ENCODE data around the gene HABP4. TPM values are rescaled to one million over a fixed set of nuclear protein-coding genes. Genes with fewer than 3 reads are reported as not detected.
A peak's percentile ranks its signal among the peaks of the same experiment; 100 is the strongest.

The HABP4 gene
- polyA plus RNA-seq, 1 experiment: 9.2 TPM

DNA sequence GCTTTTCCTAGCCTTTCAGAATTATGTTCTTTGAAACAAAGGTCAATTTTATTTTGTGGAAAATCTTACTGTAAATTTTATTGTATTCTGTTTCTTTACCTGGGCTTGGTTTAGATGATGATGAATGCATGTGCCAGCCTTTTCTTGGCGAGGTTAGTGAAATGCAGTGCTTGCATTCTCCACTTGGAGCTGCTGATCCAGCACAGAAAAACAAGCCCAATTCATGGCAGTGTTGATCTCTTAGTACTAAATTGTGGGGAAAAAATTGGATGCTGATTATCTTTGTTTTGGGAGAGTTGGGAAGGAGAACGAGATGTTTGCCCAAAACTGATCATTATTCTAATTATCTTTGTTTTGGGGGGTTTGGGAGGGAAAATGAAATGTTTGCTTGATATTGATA, 3.7 kb downstream of the HABP4 start:
- no peak for DNase-seq (ENCODE audit: low read depth)
- ChIA-PET POLR2A (interaction anchor here (0.7 kb wide), 1 partner anchor 28 kb away, joined by 18 read pairs; no protein-coding TSS in a partner anchor), CTCF (interaction anchor here (0.6 to 1.7 kb wide), 3 partner anchors 13 to 214 kb away, joined by 3 to 8 read pairs (median 3); no protein-coding TSS in a partner anchor)
- Histone ChIP-seq H3K4me3 (ENCODE audit: low read depth, low read length) (no peak overlapping the region), H3K36me3 (ENCODE audit: control insufficient read depth, insufficient read depth, low read length) (no peaks in the 10 kb centered on the region), H3K27me3 (ENCODE audit: control insufficient read depth, insufficient read depth, low read length) (no peaks in the 10 kb centered on the region)
- TF ChIP-seq, protein P1, sequence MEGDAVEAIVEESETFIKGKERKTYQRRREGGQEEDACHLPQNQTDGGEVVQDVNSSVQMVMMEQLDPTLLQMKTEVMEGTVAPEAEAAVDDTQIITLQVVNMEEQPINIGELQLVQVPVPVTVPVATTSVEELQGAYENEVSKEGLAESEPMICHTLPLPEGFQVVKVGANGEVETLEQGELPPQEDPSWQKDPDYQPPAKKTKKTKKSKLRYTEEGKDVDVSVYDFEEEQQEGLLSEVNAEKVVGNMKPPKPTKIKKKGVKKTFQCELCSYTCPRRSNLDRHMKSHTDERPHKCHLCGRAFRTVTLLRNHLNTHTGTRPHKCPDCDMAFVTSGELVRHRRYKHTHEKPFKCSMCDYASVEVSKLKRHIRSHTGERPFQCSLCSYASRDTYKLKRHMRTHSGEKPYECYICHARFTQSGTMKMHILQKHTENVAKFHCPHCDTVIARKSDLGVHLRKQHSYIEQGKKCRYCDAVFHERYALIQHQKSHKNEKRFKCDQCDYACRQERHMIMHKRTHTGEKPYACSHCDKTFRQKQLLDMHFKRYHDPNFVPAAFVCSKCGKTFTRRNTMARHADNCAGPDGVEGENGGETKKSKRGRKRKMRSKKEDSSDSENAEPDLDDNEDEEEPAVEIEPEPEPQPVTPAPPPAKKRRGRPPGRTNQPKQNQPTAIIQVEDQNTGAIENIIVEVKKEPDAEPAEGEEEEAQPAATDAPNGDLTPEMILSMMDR (IDR thresholded peaks at IDR 0.05; ENCODE audit: insufficient read depth, low read depth, low read length): peak; percentile 77

DNA sequence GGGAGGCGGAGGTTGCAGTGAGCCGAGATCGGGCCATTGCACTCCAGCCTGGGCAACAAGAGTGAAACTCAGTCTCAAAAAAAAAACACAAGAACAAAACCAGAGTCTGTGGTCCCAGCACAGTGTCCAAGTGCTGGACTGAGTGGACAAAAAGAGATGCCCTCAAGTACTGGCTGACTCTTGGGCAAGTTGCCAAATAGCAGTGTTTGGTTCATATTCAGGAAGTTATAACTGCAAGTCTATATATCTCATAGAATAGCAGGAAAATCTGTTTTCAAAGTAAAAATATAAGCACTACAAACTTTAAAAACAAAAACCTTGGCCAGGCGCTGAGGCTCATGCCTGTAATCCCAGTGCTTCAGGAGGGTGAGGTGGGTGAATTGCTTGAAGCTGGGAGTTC, 7.3 kb downstream of the HABP4 start:
- Histone ChIP-seq H3K27me3 (ENCODE audit: control insufficient read depth, insufficient read depth, low read length) (no peaks in the 10 kb centered on the region), H3K4me3 (ENCODE audit: low read depth, low read length) (no peak overlapping the region), H3K36me3 (ENCODE audit: control insufficient read depth, insufficient read depth, low read length) (no peaks in the 10 kb centered on the region)
- POLR2A ChIA-PET: no interaction called here
- TF ChIP-seq, protein P1 (IDR thresholded peaks at IDR 0.05; ENCODE audit: insufficient read depth, low read depth, low read length): no peak
- CTCF ChIA-PET: no interaction called here
- no peak for DNase-seq (ENCODE audit: low read depth)

DNA sequence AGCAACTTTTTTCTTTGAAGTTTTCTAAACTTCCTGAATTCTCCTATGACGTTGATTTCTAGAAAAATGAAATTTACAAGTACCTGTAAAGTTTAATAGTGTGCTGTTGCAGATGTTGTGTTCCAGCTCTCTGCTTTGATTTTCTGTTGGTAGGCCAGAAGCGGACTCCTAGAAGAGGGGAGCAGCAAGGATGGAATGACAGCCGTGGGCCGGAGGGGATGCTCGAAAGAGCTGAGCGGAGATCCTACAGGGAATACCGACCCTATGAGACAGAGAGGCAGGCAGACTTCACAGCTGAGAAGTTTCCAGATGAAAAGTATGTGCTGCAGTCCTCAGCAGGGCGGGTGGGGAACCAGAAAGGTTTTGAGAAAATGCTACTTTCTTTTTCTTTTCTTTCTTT, 8.3 kb downstream of the HABP4 start:
- POLR2A ChIA-PET: no interaction called here
- CTCF ChIA-PET: interaction anchor here (1.0 kb wide), 1 partner anchor 109 kb away, joined by 4 read pairs; no protein-coding TSS in a partner anchor
- DNase-seq (ENCODE audit: low read depth): no peak
- no peaks in the 10 kb centered on the region for H3K36me3 ChIP-seq (ENCODE audit: control insufficient read depth, insufficient read depth, low read length)
- TF ChIP-seq, protein P1 (IDR thresholded peaks at IDR 0.05; ENCODE audit: insufficient read depth, low read depth, low read length): no peak
- no peak overlapping the region for H3K4me3 ChIP-seq (ENCODE audit: low read depth, low read length)
- H3K27me3 ChIP-seq (ENCODE audit: control insufficient read depth, insufficient read depth, low read length): no peaks in the 10 kb centered on the region

DNA sequence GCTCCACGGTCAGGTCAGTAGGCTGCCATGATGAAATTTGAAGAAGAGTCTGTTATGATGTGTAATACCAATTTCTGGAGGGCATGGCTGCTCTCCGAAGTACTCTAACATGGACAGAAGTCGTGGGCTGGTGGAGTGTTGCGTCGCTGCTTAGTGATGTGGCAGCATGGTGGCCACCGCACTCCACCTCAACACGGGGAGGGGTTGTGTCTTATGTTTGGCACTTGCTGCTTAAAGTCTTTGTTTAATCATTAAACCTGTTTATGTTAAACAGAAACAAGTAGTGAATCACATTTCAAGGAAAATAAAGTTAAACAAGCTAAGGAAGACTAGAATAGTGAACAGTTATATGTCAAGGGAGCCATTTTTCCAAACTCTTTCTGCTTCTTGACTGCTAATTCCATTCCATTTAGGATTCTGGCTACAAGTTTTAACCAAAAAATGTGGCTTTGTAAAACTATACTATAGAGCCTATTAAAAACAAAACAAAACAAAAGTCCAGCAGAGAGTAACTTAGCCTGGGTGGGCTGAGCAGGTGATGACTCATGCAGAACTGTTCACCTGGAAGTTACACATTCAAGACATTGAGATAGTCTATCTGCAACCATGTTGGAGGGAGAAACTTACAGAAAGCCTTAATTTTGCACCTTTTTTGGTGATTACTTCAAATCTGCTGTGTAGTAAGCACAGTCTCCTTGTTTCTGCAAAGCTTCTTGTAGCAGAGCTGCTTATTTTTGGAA, 9.5 kb downstream of the HABP4 start:
- ChIA-PET CTCF (interaction anchor here (1.1 kb wide), 1 partner anchor 142 kb away, joined by 3 read pairs; no protein-coding TSS in a partner anchor), POLR2A (no interaction called here)
- no peaks in the 10 kb centered on the region for H3K27me3 ChIP-seq (ENCODE audit: control insufficient read depth, insufficient read depth, low read length)
- DNase-seq (ENCODE audit: low read depth): no peak
- H3K36me3 ChIP-seq (ENCODE audit: control insufficient read depth, insufficient read depth, low read length): no peaks in the 10 kb centered on the region
- H3K4me3 ChIP-seq (ENCODE audit: low read depth, low read length): no peak overlapping the region
- TF ChIP-seq, protein P1 (IDR thresholded peaks at IDR 0.05; ENCODE audit: insufficient read depth, low read depth, low read length): no peak

DNA sequence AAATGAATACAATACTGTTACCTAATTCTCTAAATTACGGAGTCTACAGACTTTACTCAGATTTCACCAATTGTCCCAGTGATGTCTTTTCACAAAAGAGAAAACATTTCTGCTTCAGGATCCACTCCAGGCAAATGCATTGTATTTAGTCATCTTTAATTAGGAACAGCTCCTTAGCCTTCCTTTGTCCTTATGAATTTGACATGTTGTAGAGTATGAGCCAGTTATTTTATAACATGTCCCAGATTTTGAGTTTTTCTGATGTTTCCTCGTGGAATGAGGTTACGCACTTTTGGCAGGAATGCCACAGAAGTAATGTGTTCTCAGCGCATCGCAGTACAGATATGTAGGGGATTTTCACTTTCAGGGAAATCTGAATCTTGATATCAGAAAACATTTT, 10.5 kb downstream of the HABP4 start:
- peak overlapping the region; percentile 12; the same call in 1 of the 2 replicates for H3K4me3 ChIP-seq (ENCODE audit: low read depth, low read length)
- TF ChIP-seq, protein P1 (IDR thresholded peaks at IDR 0.05; ENCODE audit: insufficient read depth, low read depth, low read length): no peak
- no peak for DNase-seq (ENCODE audit: low read depth)
- CTCF ChIA-PET: interaction anchor here (1.1 kb wide), 1 partner anchor 143 kb away, joined by 3 read pairs; no protein-coding TSS in a partner anchor
- no peaks in the 10 kb centered on the region for H3K36me3 ChIP-seq (ENCODE audit: control insufficient read depth, insufficient read depth, low read length)
- POLR2A ChIA-PET: no interaction called here
- no peaks in the 10 kb centered on the region for H3K27me3 ChIP-seq (ENCODE audit: control insufficient read depth, insufficient read depth, low read length)

Measured in BJ (cell line).